ENCODE measurements around the gene CHRD. TPM values are rescaled to one million over a fixed set of nuclear protein-coding genes. Genes with fewer than 3 reads are reported as not detected.

The CHRD gene
- total and polyA plus RNA-seq, 10 of the 15 experiments (the other 5 are each of a cell fraction or from before 2014, with no cell fraction given) = not detected

DNA sequence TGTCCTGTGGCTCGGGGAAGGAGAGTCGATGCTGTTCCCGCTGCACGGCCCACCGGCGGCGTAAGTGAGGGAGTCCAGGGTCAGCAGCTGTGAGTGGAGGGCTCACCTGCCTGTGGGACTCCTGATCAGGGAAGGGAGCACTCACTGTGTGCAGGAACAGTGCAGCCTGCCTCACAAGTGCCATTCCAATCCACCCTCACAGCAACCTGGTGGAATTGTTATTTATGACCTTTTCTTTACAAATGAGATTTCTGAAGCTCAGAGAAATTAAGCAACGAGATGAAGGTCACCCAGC, 9.0 kb downstream of the CHRD start:
- ChIA-PET RAD21 (ENCODE audit: unreplicated experiment) (no interaction called here), POLR2A (no interaction called here), CTCF (no interaction called here), SMC1A (ENCODE audit: uncharacterized antibody, unreplicated experiment) (interaction anchor here (0.8 kb wide), 1 partner anchor 17 kb away, joined by 3 read pairs; no protein-coding TSS in a partner anchor)
- intact Hi-C loops (cut with micrococcal nuclease; ENCODE audit: unreplicated experiment) (no loop called here), in situ Hi-C loops (cut with MboI) (no loop called here)
- Histone ChIP-seq H3K4me2 (ENCODE audit: control insufficient read depth, insufficient read depth) (no peak overlapping the region), H3K9me3 (replicated peaks; ENCODE audit: control insufficient read depth, insufficient read depth, low read length) (no peaks in the 10 kb centered on the region), H3K4me1 (ENCODE audit: control insufficient read depth, insufficient read depth, low read length) (no peaks in the 10 kb centered on the region), H3K4me3 (no peak overlapping the region), H2AFZ (ENCODE audit: control insufficient read depth, low read depth, low read length) (no peak overlapping the region), H3K27ac (ENCODE audit: control insufficient read depth, insufficient read depth) (no peak overlapping the region), H3K9ac (ENCODE audit: control insufficient read depth, insufficient read depth, low read length) (no peak overlapping the region), H4K20me1 (ENCODE audit: control insufficient read depth, insufficient read depth) (no peaks in the 10 kb centered on the region), H3K36me3 (ENCODE audit: control insufficient read depth in 2 of 2, insufficient read depth in 2 of 2, low read length in 1 of 2) (no peaks in the 10 kb centered on the region), H3K27me3 (replicated peaks in 1 of 2; ENCODE audit: control insufficient read depth in 2 of 2, insufficient read depth in 2 of 2, low read length in 1 of 2) (peaks cover 0 to 4% of the 10 kb centered on the region in 2 experiments), H3K79me2 (ENCODE audit: control insufficient read depth, insufficient read depth, low read length) (no peaks in the 10 kb centered on the region)
- DNase-seq (ENCODE audit: low read depth, low spot score) = no peak
- TF ChIP-seq, protein P1, sequence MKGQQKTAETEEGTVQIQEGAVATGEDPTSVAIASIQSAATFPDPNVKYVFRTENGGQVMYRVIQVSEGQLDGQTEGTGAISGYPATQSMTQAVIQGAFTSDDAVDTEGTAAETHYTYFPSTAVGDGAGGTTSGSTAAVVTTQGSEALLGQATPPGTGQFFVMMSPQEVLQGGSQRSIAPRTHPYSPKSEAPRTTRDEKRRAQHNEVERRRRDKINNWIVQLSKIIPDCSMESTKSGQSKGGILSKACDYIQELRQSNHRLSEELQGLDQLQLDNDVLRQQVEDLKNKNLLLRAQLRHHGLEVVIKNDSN (IDR thresholded peaks at IDR 0.05; ENCODE audit: borderline replicate concordance, extremely low read length, insufficient read depth, low read depth, low read length) = no peak
- TF ChIP-seq PAX5 (IDR thresholded peaks at IDR 0.05; ENCODE audit: borderline replicate concordance, low read depth, low read length) (no peak), HSF1 (IDR thresholded peaks at IDR 0.05; ENCODE audit: low read depth, low read length) (no peak), CEBPZ (IDR thresholded peaks at IDR 0.05; ENCODE audit: low read depth, low read length) (no peak), HDAC6 (IDR thresholded peaks at IDR 0.05; ENCODE audit: unreplicated experiment) (no peak), SREBF2 (IDR thresholded peaks at IDR 0.05; ENCODE audit: low read length) (no peak), SPI1 (IDR thresholded peaks at IDR 0.05; ENCODE audit: borderline replicate concordance, insufficient read depth, low read depth, low read length) (no peak), HCFC1 (IDR thresholded peaks at IDR 0.05; ENCODE audit: low read length) (no peak), MXI1 (IDR thresholded peaks at IDR 0.05; ENCODE audit: low read depth, low read length) (no peak), TARDBP (IDR thresholded peaks at IDR 0.05; ENCODE audit: borderline replicate concordance) (no peak), ZBED1 (IDR thresholded peaks at IDR 0.05; ENCODE audit: borderline replicate concordance) (no peak), HDGF (IDR thresholded peaks at IDR 0.05) (no peak), JUND (IDR thresholded peaks at IDR 0.05; ENCODE audit: low read depth, low read length) (no peak), CBX5 (IDR thresholded peaks at IDR 0.05; ENCODE audit: low read depth) (no peak), WRNIP1 (IDR thresholded peaks at IDR 0.05; ENCODE audit: borderline replicate concordance, low read depth, low read length) (no peak), NFYB (IDR thresholded peaks at IDR 0.05; ENCODE audit: insufficient read depth, low read depth, low read length) (no peak), ZNF622 (IDR thresholded peaks at IDR 0.05) (no peak), CEBPB (IDR thresholded peaks at IDR 0.05; ENCODE audit: borderline replicate concordance in 1 of 2, low read depth in 2 of 2, low read length in 2 of 2) (no peak)
- TF ChIP-seq, protein P2, sequence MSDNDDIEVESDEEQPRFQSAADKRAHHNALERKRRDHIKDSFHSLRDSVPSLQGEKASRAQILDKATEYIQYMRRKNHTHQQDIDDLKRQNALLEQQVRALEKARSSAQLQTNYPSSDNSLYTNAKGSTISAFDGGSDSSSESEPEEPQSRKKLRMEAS (IDR thresholded peaks at IDR 0.05; ENCODE audit: low read depth, low read length) = no peak
- no peak for ATAC-seq
- no TSS peak for BruUV-seq (replicated peaks)
- 48% methylated on average over 8 of the region's 8 CpGs for WGBS (ENCODE audit: insufficient coverage, insufficient replicate concordance, low lambda C conversion rate, missing lambda C conversion rate)
- FAIRE-seq = no peak

Measured in GM12878 (cell line).